PFSK-1 (cell line): Measurements from ENCODE around the gene THOC7.

ENCODE experiments used
- POLR2AphosphoS5 ChIP-seq: IDR thresholded peaks from 2 replicates; pipeline ENCODE4 v1.6.1; 2012; ENCODE audit warnings: low read depth, mild to moderate bottlenecking, control low read depth, low read length, moderate library complexity
- TF ChIP-seq, protein P1 (sequence below), 2 experiments: IDR thresholded peaks; 2 replicates each; pipeline versions ENCODE4 v1.6.1 to v1.8.0; 2011 to 2012; ENCODE audit warnings: low read depth in 2 of 2, low read length in 2 of 2, control low read depth in 1 of 2, inconsistent platforms in 1 of 2, mild to moderate bottlenecking in 1 of 2, moderate library complexity in 1 of 2; ENCODE audit not compliant: insufficient read depth in 1 of 2

DNA sequence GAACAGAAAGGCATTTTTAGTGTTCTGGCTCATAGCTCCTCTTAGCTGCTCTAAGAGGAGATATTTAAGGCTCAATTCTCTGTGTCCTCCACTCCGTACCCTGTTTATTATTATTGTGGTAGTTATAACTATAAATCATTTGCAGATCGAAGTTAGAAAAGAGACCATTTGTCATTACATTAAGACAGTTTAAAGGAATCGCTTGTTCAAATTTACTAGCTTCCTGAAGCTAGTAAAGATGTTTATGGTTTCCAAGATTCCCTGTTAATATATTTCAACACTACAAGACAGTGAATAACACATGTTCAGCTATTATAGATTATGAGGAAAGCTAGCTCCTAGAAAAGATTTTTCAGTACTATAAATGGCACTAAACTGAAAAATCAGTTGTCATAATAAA is 12.7 kb upstream of the THOC7 start:
- no peak for TF ChIP-seq POLR2AphosphoS5
- TF ChIP-seq, protein P1, sequence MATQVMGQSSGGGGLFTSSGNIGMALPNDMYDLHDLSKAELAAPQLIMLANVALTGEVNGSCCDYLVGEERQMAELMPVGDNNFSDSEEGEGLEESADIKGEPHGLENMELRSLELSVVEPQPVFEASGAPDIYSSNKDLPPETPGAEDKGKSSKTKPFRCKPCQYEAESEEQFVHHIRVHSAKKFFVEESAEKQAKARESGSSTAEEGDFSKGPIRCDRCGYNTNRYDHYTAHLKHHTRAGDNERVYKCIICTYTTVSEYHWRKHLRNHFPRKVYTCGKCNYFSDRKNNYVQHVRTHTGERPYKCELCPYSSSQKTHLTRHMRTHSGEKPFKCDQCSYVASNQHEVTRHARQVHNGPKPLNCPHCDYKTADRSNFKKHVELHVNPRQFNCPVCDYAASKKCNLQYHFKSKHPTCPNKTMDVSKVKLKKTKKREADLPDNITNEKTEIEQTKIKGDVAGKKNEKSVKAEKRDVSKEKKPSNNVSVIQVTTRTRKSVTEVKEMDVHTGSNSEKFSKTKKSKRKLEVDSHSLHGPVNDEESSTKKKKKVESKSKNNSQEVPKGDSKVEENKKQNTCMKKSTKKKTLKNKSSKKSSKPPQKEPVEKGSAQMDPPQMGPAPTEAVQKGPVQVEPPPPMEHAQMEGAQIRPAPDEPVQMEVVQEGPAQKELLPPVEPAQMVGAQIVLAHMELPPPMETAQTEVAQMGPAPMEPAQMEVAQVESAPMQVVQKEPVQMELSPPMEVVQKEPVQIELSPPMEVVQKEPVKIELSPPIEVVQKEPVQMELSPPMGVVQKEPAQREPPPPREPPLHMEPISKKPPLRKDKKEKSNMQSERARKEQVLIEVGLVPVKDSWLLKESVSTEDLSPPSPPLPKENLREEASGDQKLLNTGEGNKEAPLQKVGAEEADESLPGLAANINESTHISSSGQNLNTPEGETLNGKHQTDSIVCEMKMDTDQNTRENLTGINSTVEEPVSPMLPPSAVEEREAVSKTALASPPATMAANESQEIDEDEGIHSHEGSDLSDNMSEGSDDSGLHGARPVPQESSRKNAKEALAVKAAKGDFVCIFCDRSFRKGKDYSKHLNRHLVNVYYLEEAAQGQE (IDR thresholded peaks at IDR 0.05; ENCODE audit: insufficient read depth in 1 of 2, low read depth in 2 of 2, low read length in 2 of 2): no peak
